ENCODE measurements around the gene GALNT2. TPM values are rescaled to one million over a fixed set of nuclear protein-coding genes. Genes with fewer than 3 reads are reported as not detected.

The GALNT2 gene
- total and polyA plus RNA-seq, 7 donors = 43.7 to 88.7 (median 75.7) TPM

GRCh38 chr1:230110971-230111370 is 43.9 kb downstream of the GALNT2 start:
- H3K27me3 ChIP-seq (ENCODE audit: insufficient read depth in 3 of 3, low read length in 2 of 3) = no peaks in the 10 kb centered on the region
- DNase-seq (no peak), ATAC-seq (no peak)
- no peak overlapping the region for H3K27ac ChIP-seq
- intact Hi-C loops (cut with DNase I) = no loop called here
- no peak for TF ChIP-seq CTCF (IDR thresholded peaks at IDR 0.05)
- peaks cover 61% of the 10 kb centered on the region for H3K4me1 ChIP-seq
- no peak overlapping the region for H3K4me3 ChIP-seq
- WGBS, 3 donors = 89 to 98% (median 89%) methylated on average over 8 of the region's 8 CpGs
- no peaks in the 10 kb centered on the region for H3K36me3 ChIP-seq (ENCODE audit: insufficient read depth in 1 of 2, low read depth in 1 of 2)
- H3K9me3 ChIP-seq = no peaks in the 10 kb centered on the region

- ATAC-seq (no peak), DNase-seq (peak in 1 of 2 donors; percentile 34)
- H3K27me3 ChIP-seq (ENCODE audit: insufficient read depth in 3 of 3, low read length in 2 of 3) = no peaks in the 10 kb centered on the region
- peak overlapping the region; percentile 76 for H3K27ac ChIP-seq
- intact Hi-C loops (cut with DNase I) = no loop called here
- no peak overlapping the region for H3K4me3 ChIP-seq
- no peaks in the 10 kb centered on the region for H3K9me3 ChIP-seq
- peaks cover 50% of the 10 kb centered on the region for H3K4me1 ChIP-seq
- no peaks in the 10 kb centered on the region for H3K36me3 ChIP-seq (ENCODE audit: insufficient read depth in 1 of 2, low read depth in 1 of 2)
- TF ChIP-seq CTCF (IDR thresholded peaks at IDR 0.05) = no peak
- WGBS, 3 donors = 67 to 77% (median 68%) methylated on average over 7 of the region's 7 CpGs
Observed at GRCh38 chr1:230112131-230112701, 45.2 kb downstream of the GALNT2 start.

GRCh38 chr1:230112782-230113181 is 45.7 kb downstream of the GALNT2 start:
- no peaks in the 10 kb centered on the region for H3K9me3 ChIP-seq
- 82 to 88% (median 84%) methylated on average over 5 of the region's 5 CpGs for WGBS, 3 donors
- H3K27ac ChIP-seq = peak overlapping the region; percentile 76
- H3K4me1 ChIP-seq = peaks cover 52% of the 10 kb centered on the region
- ATAC-seq (no peak), DNase-seq (peak in 1 of 2 donors; percentile 28)
- H3K36me3 ChIP-seq (ENCODE audit: insufficient read depth in 1 of 2, low read depth in 1 of 2) = no peaks in the 10 kb centered on the region
- no peak overlapping the region for H3K4me3 ChIP-seq
- no peak for TF ChIP-seq CTCF (IDR thresholded peaks at IDR 0.05)
- intact Hi-C loops (cut with DNase I) = no loop called here
- no peaks in the 10 kb centered on the region for H3K27me3 ChIP-seq (ENCODE audit: insufficient read depth in 3 of 3, low read length in 2 of 3)

- ATAC-seq (peak in 1 of 4 donors; percentile 20), DNase-seq (peak in 1 of 2 donors; percentile 44)
- Histone ChIP-seq H3K36me3 (ENCODE audit: insufficient read depth in 1 of 2, low read depth in 1 of 2) (no peaks in the 10 kb centered on the region), H3K27me3 (ENCODE audit: insufficient read depth in 3 of 3, low read length in 2 of 3) (no peaks in the 10 kb centered on the region), H3K4me1 (peaks cover 52% of the 10 kb centered on the region), H3K9me3 (no peaks in the 10 kb centered on the region), H3K27ac (peak overlapping the region; percentile 76), H3K4me3 (no peak overlapping the region)
- no peak for TF ChIP-seq CTCF (IDR thresholded peaks at IDR 0.05)
- intact Hi-C loops (cut with DNase I) = no loop called here
- WGBS, 3 donors = 86 to 90% (median 89%) methylated on average over 4 of the region's 4 CpGs
Observed at GRCh38 chr1:230113235-230113592, 46.2 kb downstream of the GALNT2 start.

All from psoas muscle (tissue), 8 donors.